OCI-LY7 (cell line): ENCODE data around the gene POMGNT2. TPM values are rescaled to one million over a fixed set of nuclear protein-coding genes. Genes with fewer than 3 reads are reported as not detected.

Source experiments
- BruUV-seq: library from RNA; stranded (reverse); fragments of 400-500 nt; replicated peaks from 2 replicates; lab custom pipeline; 2021; lab: Mats Ljungman, UMichigan
- CTCF ChIA-PET: fragments of 300-600 bp; sonication (Branson Sonifier 250); formaldehyde crosslinking; loops from one replicate; lab custom pipeline; 2022; ENCODE audit warnings: antibody characterized with exemption; ENCODE audit not compliant: unreplicated experiment; lab: Charles Lee
- POLR2A ChIA-PET: fragments of 300-600 bp; sonication (Branson Sonifier 250); formaldehyde crosslinking; loops from one replicate; lab custom pipeline; 2022; ENCODE audit warnings: antibody characterized with exemption; lab: Charles Lee
- DNase-seq: peaks from one replicate; pipeline ENCODE4 v3.0.0-alpha.2; 2015; ENCODE audit warnings: low spot score
- H2AFZ ChIP-seq: fragments of 200-600 bp; sonication (generic), shearing (Covaris generic); 2 replicates; pipeline ENCODE4 v1.6.1; 2014; ENCODE audit warnings: mild to moderate bottlenecking, antibody characterized with exemption, low read length, moderate library complexity
- H3K27ac ChIP-seq: fragments of 200-600 bp; sonication (generic); 2 replicates; pipeline ENCODE4 v1.5.1; 2014; ENCODE audit warnings: mixed run types, low read depth, mild to moderate bottlenecking, moderate library complexity, low read length, inconsistent platforms; ENCODE audit not compliant: poor library complexity, severe bottlenecking
- H3K36me3 ChIP-seq: fragments of 200-600 bp; sonication (generic); 2 replicates; pipeline ENCODE4 v1.6.1; 2014; ENCODE audit warnings: mild to moderate bottlenecking, antibody characterized with exemption, low read length, moderate library complexity, mixed read lengths; ENCODE audit not compliant: insufficient read depth
- H3K4me1 ChIP-seq: fragments of 200-600 bp; sonication (generic); 2 replicates; pipeline ENCODE4 v1.5.1; 2014; ENCODE audit warnings: mild to moderate bottlenecking, low read length; ENCODE audit not compliant: insufficient read depth, poor library complexity, severe bottlenecking
- H3K4me2 ChIP-seq: fragments of 200-600 bp; sonication (generic); 2 replicates; pipeline ENCODE4 v1.6.1; 2014; ENCODE audit warnings: mild to moderate bottlenecking, low read length
- H3K4me3 ChIP-seq: fragments of 200-600 bp; sonication (generic); 2 replicates; pipeline ENCODE4 v1.5.1; 2014; ENCODE audit warnings: mild to moderate bottlenecking, low read depth, low read length; ENCODE audit not compliant: poor library complexity, severe bottlenecking
- H3K79me2 ChIP-seq: fragments of 200-600 bp; sonication (generic); 2 replicates; pipeline ENCODE4 v1.6.1; 2016; ENCODE audit warnings: low read depth, mild to moderate bottlenecking, low read length, moderate library complexity, mixed read lengths; ENCODE audit not compliant: insufficient read depth
- H3K9me2 ChIP-seq: fragments of 200-600 bp; sonication (generic); 2 replicates; pipeline ENCODE4 v1.6.1; 2016; ENCODE audit warnings: mild to moderate bottlenecking, low read length, mixed read lengths; ENCODE audit not compliant: insufficient read depth
- H3K9me3 ChIP-seq: fragments of 200-600 bp; sonication (generic); 2 replicates; pipeline ENCODE4 v1.6.1; 2014; ENCODE audit warnings: mild to moderate bottlenecking, mixed run types, low read length, mixed read lengths
- H4K20me1 ChIP-seq: fragments of 200-600 bp; sonication (generic); 2 replicates; pipeline ENCODE4 v1.6.1; 2014; ENCODE audit warnings: mild to moderate bottlenecking, antibody characterized with exemption, low read length, moderate library complexity, mixed read lengths; ENCODE audit not compliant: insufficient read depth
- CTCF ChIP-seq: fragments of 200-600 bp; sonication (generic); conservative IDR thresholded peaks from 2 replicates; pipeline ENCODE4 v1.5.1; 2014; ENCODE audit warnings: mild to moderate bottlenecking, antibody characterized with exemption, low read length, moderate library complexity, mixed read lengths
- EZH2phosphoT487 ChIP-seq: fragments of 200-600 bp; sonication (generic); IDR thresholded peaks from 2 replicates; pipeline ENCODE4 v1.6.1; 2018; ENCODE audit warnings: low read depth, borderline replicate concordance, mild to moderate bottlenecking, mixed run types, antibody characterized with exemption, low read length, moderate library complexity, mixed read lengths
- intact Hi-C: fragments of 100-400 bp; cut with micrococcal nuclease; formaldehyde crosslinking; loops from one replicate; pipeline ENCODE4 v1.10.0; 2022; ENCODE audit not compliant: unreplicated experiment
- total RNA-seq, 2 experiments: library from RNA; depleted of rRNA in 1 of 2; stranded (reverse); fragments of >200 nt in 1 of 2; shearing (Covaris generic) in 1 of 2; gene quantifications; 2 replicates each; pipeline ENCODE4 v1.2.3, GENCODE V29; 2014 to 2022

The POMGNT2 gene
- total RNA-seq, 2 experiments from 2014 or later, result not detected

- Histone ChIP-seq H3K4me2 (no peak overlapping the region), H2AFZ (no peak overlapping the region), H4K20me1 (no peaks in the 10 kb centered on the region), H3K4me3 (no peak overlapping the region), H3K9me2 (no peaks in the 10 kb centered on the region), H3K4me1 (no peaks in the 10 kb centered on the region), H3K9me3 (no peaks in the 10 kb centered on the region), H3K36me3 (no peaks in the 10 kb centered on the region), H3K79me2 (no peaks in the 10 kb centered on the region), H3K27ac (no peak overlapping the region)
- TF ChIP-seq CTCF (no peak), EZH2phosphoT487 (no peak)
- intact Hi-C loops, result no loop called here
- DNase-seq, result no peak
- ChIA-PET CTCF (no interaction called here), POLR2A (interaction anchor here (0.6 kb wide), 1 partner anchor 392 kb away, joined by 4 read pairs; no protein-coding TSS in a partner anchor)
- no TSS peak for BruUV-seq
Measured at GRCh38 chr3:43104660-43105595, 951 bp downstream of the POMGNT2 start.

GRCh38 chr3:43104039-43104438 is 1.8 kb downstream of the POMGNT2 start:
- no peaks in the 10 kb centered on the region for H3K79me2 ChIP-seq
- DNase-seq, result no peak
- ChIA-PET CTCF (no interaction called here), POLR2A (no interaction called here)
- no peak overlapping the region for H2AFZ ChIP-seq
- intact Hi-C loops, result no loop called here
- H3K4me3 ChIP-seq, result no peak overlapping the region
- no peaks in the 10 kb centered on the region for H3K4me1 ChIP-seq
- no peaks in the 10 kb centered on the region for H3K9me3 ChIP-seq
- H3K27ac ChIP-seq, result no peak overlapping the region
- no peak overlapping the region for H3K4me2 ChIP-seq
- no peaks in the 10 kb centered on the region for H3K36me3 ChIP-seq
- TF ChIP-seq CTCF, result no peak
- no peak for TF ChIP-seq EZH2phosphoT487
- BruUV-seq, result no TSS peak
- no peaks in the 10 kb centered on the region for H4K20me1 ChIP-seq
- no peaks in the 10 kb centered on the region for H3K9me2 ChIP-seq
